SK-N-SH (cell line): ENCODE data around the gene RIMS1. TPM values are rescaled to one million over a fixed set of nuclear protein-coding genes. Genes with fewer than 3 reads are reported as not detected.

Experiments
- CTCF ChIA-PET: fragments of 300-600, 350-600 bp; formaldehyde crosslinking; extraction: SDS; loops from one replicate; lab custom pipeline; 2021; lab: Yijun Ruan, JAX
- POLR2A ChIA-PET: fragments of 350-600 bp; sonication (Branson Sonifier 250); formaldehyde crosslinking; extraction: SDS; loops from one replicate; lab custom pipeline; 2020; ENCODE audit warnings: antibody characterized with exemption, inconsistent platforms; lab: Yijun Ruan, JAX
- DNase-seq: peaks from one replicate; pipeline ENCODE4 v3.0.0; 2012
- H2AFZ ChIP-seq: fragments of 200-600 bp; sonication (generic); 2 replicates; pipeline ENCODE4 v1.8.1; 2016; ENCODE audit warnings: antibody characterized with exemption, mild to moderate bottlenecking, low read depth
- H3F3A ChIP-seq: fragments of 200-600 bp; sonication (generic); replicated peaks from 2 replicates; pipeline ENCODE3; 2016; ENCODE audit warnings: antibody characterized with exemption, mild to moderate bottlenecking; ENCODE audit not compliant: insufficient read depth
- H3K27ac ChIP-seq, 2 experiments: fragments of 200-500 bp in 1 of 2; fragments of 200-600 bp in 1 of 2; sonication (Bioruptor generic) in 1 of 2; sonication (generic), shearing (Covaris generic) in 1 of 2; 2 replicates each; pipeline versions ENCODE4 v1.5.1 to v1.6.1; 2014 to 2016; ENCODE audit warnings: low read depth in 2 of 2, inconsistent platforms in 1 of 2, low read length in 1 of 2, mild to moderate bottlenecking in 1 of 2, mixed read lengths in 1 of 2
- H3K27me3 ChIP-seq: fragments of 200-600 bp; sonication (generic), shearing (Covaris generic); 2 replicates; pipeline ENCODE4 v1.6.1; 2016; ENCODE audit warnings: mixed run types; ENCODE audit not compliant: insufficient read depth
- H3K36me3 ChIP-seq, 2 experiments: fragments of 200-500 bp in 1 of 2; fragments of 200-600 bp in 1 of 2; sonication (Bioruptor generic) in 1 of 2; sonication (generic) in 1 of 2; replicated peaks in 1 of 2; 2 replicates each; pipeline versions ENCODE3 to v1.5.1; 2014 to 2016; ENCODE audit warnings: low read length in 1 of 2, mild to moderate bottlenecking in 1 of 2; ENCODE audit not compliant: insufficient read depth in 2 of 2, control insufficient read depth in 1 of 2
- H3K4me1 ChIP-seq, 2 experiments: fragments of 200-500 bp in 1 of 2; fragments of 200-600 bp in 1 of 2; sonication (Bioruptor generic) in 1 of 2; sonication (generic), shearing (Covaris generic) in 1 of 2; 2 replicates each; pipeline versions ENCODE4 v1.5.1 to v1.6.1; 2014 to 2016; ENCODE audit warnings: low read depth in 1 of 2, low read length in 1 of 2, mixed run types in 1 of 2; ENCODE audit not compliant: insufficient read depth in 2 of 2, control insufficient read depth in 1 of 2
- H3K4me2 ChIP-seq: fragments of 200-600 bp; sonication (generic), shearing (Covaris generic); 2 replicates; pipeline ENCODE4 v1.6.1; 2017; ENCODE audit warnings: mixed run types
- H3K4me3 ChIP-seq, 2 experiments: fragments of 200-500 bp in 1 of 2; fragments of 200-600 bp in 1 of 2; sonication (Bioruptor generic) in 1 of 2; sonication (generic), shearing (Covaris generic) in 1 of 2; 2 replicates each; pipeline versions ENCODE4 v1.5.1 to v1.8.1; 2014 to 2016; ENCODE audit warnings: low read depth in 2 of 2, inconsistent platforms in 1 of 2, low read length in 1 of 2, mild to moderate bottlenecking in 1 of 2, mixed read lengths in 1 of 2, moderate library complexity in 1 of 2
- H3K79me2 ChIP-seq: fragments of 200-600 bp; sonication (generic); 2 replicates; pipeline ENCODE4 v1.8.1; 2017; ENCODE audit warnings: mild to moderate bottlenecking; ENCODE audit not compliant: insufficient read depth
- H3K9ac ChIP-seq: fragments of 200-600 bp; sonication (generic); 2 replicates; pipeline ENCODE4 v1.6.1; 2017; ENCODE audit warnings: mixed run types
- H3K9me2 ChIP-seq: fragments of 200-600 bp; sonication (generic); 2 replicates; pipeline ENCODE4 v1.6.1; 2017; ENCODE audit warnings: mixed run types
- H3K9me3 ChIP-seq: fragments of 200-600 bp; sonication (generic); 2 replicates; pipeline ENCODE4 v1.6.1; 2017; ENCODE audit warnings: mixed run types, mild to moderate bottlenecking, moderate library complexity
- H4K20me1 ChIP-seq: fragments of 200-600 bp; sonication (generic); 2 replicates; pipeline ENCODE4 v1.6.1; 2017; ENCODE audit warnings: mild to moderate bottlenecking, mixed run types; ENCODE audit not compliant: insufficient read depth
- FOXM1 ChIP-seq: IDR thresholded peaks from 2 replicates; pipeline ENCODE4 v1.4.0; 2012; ENCODE audit warnings: low read depth, mild to moderate bottlenecking
- GATA2 ChIP-seq: sonication (generic); formaldehyde crosslinking; IDR thresholded peaks from 2 replicates; pipeline ENCODE4 v1.5.0; 2020; ENCODE audit warnings: mild to moderate bottlenecking, missing genetic modification reagents
- MEF2A ChIP-seq: IDR thresholded peaks from 2 replicates; pipeline ENCODE4 v1.4.0; 2012; ENCODE audit warnings: low read depth, borderline replicate concordance
- MXI1 ChIP-seq: IDR thresholded peaks from 2 replicates; pipeline ENCODE4 v1.6.1; 2012; ENCODE audit warnings: mild to moderate bottlenecking, low read depth, low read length, improper control_type of control experiment
- POLR2AphosphoS5 ChIP-seq: IDR thresholded peaks from 2 replicates; pipeline ENCODE4 v1.6.1; 2012; ENCODE audit warnings: low read depth, low read length
- RAD21 ChIP-seq: IDR thresholded peaks from 2 replicates; pipeline ENCODE4 v1.6.1; 2012; ENCODE audit warnings: mild to moderate bottlenecking, low read length
- RXRA ChIP-seq: IDR thresholded peaks from 2 replicates; pipeline ENCODE4 v1.4.0; 2012; ENCODE audit warnings: low read depth, mild to moderate bottlenecking, borderline replicate concordance
- SMC3 ChIP-seq: IDR thresholded peaks from 2 replicates; pipeline ENCODE4 v1.6.1; 2012; ENCODE audit warnings: low read depth, low read length, improper control_type of control experiment
- TAF1 ChIP-seq: IDR thresholded peaks from 2 replicates; pipeline ENCODE4 v1.6.1; 2012; ENCODE audit warnings: low read depth, mild to moderate bottlenecking, low read length, moderate library complexity, borderline replicate concordance
- WGBS: methylation state at CpG from one replicate; pipeline ENCODE4 v1.1.6; 2017; ENCODE audit warnings: low lambda C conversion rate; 5-methylcytosine and 5-hydroxymethylcytosine counted together
- polyA plus RNA-seq, 3 experiments: library from polyadenylated mRNA; depleted of rRNA; stranded (reverse); fragments of >200 nt; gene quantifications; 2 replicates each; pipeline ENCODE4 v1.2.3, GENCODE V29; 2012
- TF ChIP-seq, protein P1 (sequence below): IDR thresholded peaks from 2 replicates; pipeline ENCODE4 v1.6.1; 2012; ENCODE audit warnings: mild to moderate bottlenecking, low read depth, low read length, moderate library complexity
- TF ChIP-seq, protein P2 (sequence below): fragments of 200-600 bp; sonication (generic); IDR thresholded peaks from 2 replicates; pipeline ENCODE4 v1.6.1; 2017; ENCODE audit warnings: antibody characterized with exemption, mild to moderate bottlenecking, moderate library complexity
- TF ChIP-seq, protein P3 (sequence below): IDR thresholded peaks from 2 replicates; pipeline ENCODE4 v1.4.0; 2012; ENCODE audit warnings: low read depth

The RIMS1 gene
- polyA plus RNA-seq, 1 of the 3 experiments (the other 2 are of a cell fraction), result 0.20 TPM

DNA sequence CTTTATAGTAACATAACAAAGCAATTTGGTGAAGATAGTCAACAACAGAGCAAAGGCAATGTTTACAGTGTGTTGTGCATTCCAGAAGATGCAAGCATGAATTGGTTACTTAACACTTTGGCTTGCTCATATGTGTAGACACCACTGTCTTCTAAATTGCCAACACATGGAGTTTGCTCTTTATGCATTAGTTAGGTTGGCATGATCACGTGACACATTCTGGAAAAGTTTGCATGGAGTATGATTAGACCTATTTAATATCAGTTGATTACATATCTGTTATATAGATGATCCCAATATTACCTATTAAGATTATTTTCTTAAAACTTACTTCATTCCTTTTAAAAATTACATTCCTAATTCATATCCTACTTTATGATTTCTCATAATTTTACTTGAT is 197.6 kb downstream of the RIMS1 start (continued):
- TF ChIP-seq, protein P1, sequence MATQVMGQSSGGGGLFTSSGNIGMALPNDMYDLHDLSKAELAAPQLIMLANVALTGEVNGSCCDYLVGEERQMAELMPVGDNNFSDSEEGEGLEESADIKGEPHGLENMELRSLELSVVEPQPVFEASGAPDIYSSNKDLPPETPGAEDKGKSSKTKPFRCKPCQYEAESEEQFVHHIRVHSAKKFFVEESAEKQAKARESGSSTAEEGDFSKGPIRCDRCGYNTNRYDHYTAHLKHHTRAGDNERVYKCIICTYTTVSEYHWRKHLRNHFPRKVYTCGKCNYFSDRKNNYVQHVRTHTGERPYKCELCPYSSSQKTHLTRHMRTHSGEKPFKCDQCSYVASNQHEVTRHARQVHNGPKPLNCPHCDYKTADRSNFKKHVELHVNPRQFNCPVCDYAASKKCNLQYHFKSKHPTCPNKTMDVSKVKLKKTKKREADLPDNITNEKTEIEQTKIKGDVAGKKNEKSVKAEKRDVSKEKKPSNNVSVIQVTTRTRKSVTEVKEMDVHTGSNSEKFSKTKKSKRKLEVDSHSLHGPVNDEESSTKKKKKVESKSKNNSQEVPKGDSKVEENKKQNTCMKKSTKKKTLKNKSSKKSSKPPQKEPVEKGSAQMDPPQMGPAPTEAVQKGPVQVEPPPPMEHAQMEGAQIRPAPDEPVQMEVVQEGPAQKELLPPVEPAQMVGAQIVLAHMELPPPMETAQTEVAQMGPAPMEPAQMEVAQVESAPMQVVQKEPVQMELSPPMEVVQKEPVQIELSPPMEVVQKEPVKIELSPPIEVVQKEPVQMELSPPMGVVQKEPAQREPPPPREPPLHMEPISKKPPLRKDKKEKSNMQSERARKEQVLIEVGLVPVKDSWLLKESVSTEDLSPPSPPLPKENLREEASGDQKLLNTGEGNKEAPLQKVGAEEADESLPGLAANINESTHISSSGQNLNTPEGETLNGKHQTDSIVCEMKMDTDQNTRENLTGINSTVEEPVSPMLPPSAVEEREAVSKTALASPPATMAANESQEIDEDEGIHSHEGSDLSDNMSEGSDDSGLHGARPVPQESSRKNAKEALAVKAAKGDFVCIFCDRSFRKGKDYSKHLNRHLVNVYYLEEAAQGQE, result no peak

DNA sequence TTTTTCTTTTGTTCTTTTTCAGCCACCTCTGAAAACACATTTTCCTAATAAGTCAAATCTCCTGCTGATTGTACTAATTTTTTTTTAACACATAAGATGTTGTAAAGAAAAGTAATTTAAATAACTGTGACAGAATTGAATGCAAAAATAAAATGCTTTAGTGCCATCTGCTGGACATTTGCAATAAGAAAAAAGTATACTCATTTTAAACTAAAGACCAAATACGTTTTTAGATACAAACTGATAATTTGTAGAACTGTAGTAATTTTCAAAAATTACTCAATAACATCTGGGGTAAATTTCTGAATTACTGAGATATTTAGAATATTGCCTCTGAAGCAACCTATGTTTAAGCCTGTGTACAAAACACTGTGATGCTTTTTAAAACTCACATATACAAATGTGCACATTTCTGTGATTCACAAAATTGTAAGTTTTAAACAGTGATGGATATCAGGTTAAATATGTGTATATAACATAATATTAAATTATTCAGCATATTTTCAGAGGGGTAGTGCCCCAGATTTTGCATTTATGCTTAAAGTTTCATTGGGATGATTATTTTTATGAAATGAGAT is 198.7 kb downstream of the RIMS1 start:
- 0% methylated on average over 1 of the region's 1 CpG for WGBS
- no peaks in the 10 kb centered on the region for H3K79me2 ChIP-seq
- no peaks in the 10 kb centered on the region for H4K20me1 ChIP-seq
- H3K4me3 ChIP-seq, result no peak overlapping the region; a peak in 1 of 4 replicates
- no peak overlapping the region for H3K27ac ChIP-seq
- POLR2A ChIA-PET, result no interaction called here
- no peak overlapping the region for H2AFZ ChIP-seq
- peaks cover 9% of the 10 kb centered on the region; the same call in 1 of the 2 replicates for H3K27me3 ChIP-seq
- no peak overlapping the region for H3K4me2 ChIP-seq
- no peaks in the 10 kb centered on the region for H3F3A ChIP-seq
- no peaks in the 10 kb centered on the region for H3K9me3 ChIP-seq
- H3K4me1 ChIP-seq, result no peaks in the 10 kb centered on the region; a peak in 1 of 4 replicates
- H3K36me3 ChIP-seq, result no peaks in the 10 kb centered on the region
- no peaks in the 10 kb centered on the region for H3K9me2 ChIP-seq
- TF ChIP-seq GATA2 (CRISPR knock-in tag), result no peak
- TF ChIP-seq RAD21, result peak; percentile 67
- TF ChIP-seq, protein P2, sequence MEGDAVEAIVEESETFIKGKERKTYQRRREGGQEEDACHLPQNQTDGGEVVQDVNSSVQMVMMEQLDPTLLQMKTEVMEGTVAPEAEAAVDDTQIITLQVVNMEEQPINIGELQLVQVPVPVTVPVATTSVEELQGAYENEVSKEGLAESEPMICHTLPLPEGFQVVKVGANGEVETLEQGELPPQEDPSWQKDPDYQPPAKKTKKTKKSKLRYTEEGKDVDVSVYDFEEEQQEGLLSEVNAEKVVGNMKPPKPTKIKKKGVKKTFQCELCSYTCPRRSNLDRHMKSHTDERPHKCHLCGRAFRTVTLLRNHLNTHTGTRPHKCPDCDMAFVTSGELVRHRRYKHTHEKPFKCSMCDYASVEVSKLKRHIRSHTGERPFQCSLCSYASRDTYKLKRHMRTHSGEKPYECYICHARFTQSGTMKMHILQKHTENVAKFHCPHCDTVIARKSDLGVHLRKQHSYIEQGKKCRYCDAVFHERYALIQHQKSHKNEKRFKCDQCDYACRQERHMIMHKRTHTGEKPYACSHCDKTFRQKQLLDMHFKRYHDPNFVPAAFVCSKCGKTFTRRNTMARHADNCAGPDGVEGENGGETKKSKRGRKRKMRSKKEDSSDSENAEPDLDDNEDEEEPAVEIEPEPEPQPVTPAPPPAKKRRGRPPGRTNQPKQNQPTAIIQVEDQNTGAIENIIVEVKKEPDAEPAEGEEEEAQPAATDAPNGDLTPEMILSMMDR, result peak; percentile 81
- TF ChIP-seq POLR2AphosphoS5, result no peak
- peak; percentile 26; the same call in 1 of the 2 replicates for TF ChIP-seq SMC3
- no peak overlapping the region for H3K9ac ChIP-seq
- CTCF ChIA-PET, result interaction anchor here (0.8 to 2.4 kb wide), 7 partner anchors 10 to 700 kb away, joined by 3 to 14 read pairs (median 3); no protein-coding TSS in a partner anchor
- no peak for DNase-seq

DNA sequence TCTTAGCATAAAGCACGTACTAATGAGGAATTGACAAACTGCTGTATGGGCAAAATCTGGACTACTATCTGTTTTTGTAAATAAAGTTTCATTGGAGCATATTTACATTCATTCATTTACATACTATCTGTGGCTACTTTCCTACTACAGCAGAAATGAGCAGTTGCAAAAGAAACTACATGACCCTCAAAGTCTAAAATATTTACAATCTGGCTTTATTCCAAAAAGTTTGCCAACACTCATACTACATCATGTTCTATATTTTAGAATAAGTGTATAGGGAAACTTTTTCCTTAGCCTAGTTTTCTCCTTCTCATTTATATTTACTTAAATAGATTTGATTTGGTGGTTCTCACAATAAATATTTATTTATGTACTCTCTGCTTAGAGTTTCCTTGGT is 208.2 kb downstream of the RIMS1 start:
- Histone ChIP-seq H3K27me3 (no peaks in the 10 kb centered on the region), H3K4me1 (no peaks in the 10 kb centered on the region), H3K9me2 (no peaks in the 10 kb centered on the region), H3K9ac (no peak overlapping the region), H3K9me3 (no peaks in the 10 kb centered on the region), H3K79me2 (no peaks in the 10 kb centered on the region), H2AFZ (no peak overlapping the region), H3K36me3 (no peaks in the 10 kb centered on the region), H3F3A (no peaks in the 10 kb centered on the region), H3K27ac (no peak overlapping the region), H4K20me1 (no peaks in the 10 kb centered on the region), H3K4me2 (no peak overlapping the region), H3K4me3 (no peak overlapping the region)
- DNase-seq, result no peak
- CTCF ChIA-PET, result interaction anchor here (1.8 kb wide), 1 partner anchor 9 kb away, joined by 11 read pairs; no protein-coding TSS in a partner anchor
- 56% methylated on average over 1 of the region's 1 CpG for WGBS
- POLR2A ChIA-PET, result no interaction called here
- TF ChIP-seq, protein P2, result no peak
- TF ChIP-seq SMC3 (no peak), RXRA (no peak), FOXM1 (no peak), MXI1 (no peak), MEF2A (no peak), TAF1 (no peak)
- TF ChIP-seq, protein P3, sequence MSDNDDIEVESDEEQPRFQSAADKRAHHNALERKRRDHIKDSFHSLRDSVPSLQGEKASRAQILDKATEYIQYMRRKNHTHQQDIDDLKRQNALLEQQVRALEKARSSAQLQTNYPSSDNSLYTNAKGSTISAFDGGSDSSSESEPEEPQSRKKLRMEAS, result no peak
